Spleen (tissue), 7 donors: ENCODE data around the gene NCOA1.

Source experiments
- CTCF ChIP-seq, 11 experiments: fragments of 200-600 bp in 7 of 11; fragments of 450-650 bp in 4 of 11; sonication (generic) in 4 of 11; IDR thresholded peaks in 8 of 11; conservative IDR thresholded peaks in 3 of 11; 1 replicate in 7 of 11; 2 replicates in 4 of 11; pipeline versions ENCODE4 v1.4.0 to v1.8.0; 2016 to 2021; ENCODE audit warnings: antibody characterized with exemption in 11 of 11, inconsistent platforms in 4 of 11, mild to moderate bottlenecking in 1 of 11
- POLR2AphosphoS5 ChIP-seq, 3 donors: sonication (generic); formaldehyde crosslinking; IDR thresholded peaks; one replicate each; pipeline ENCODE4 v1.5.1; 2017; ENCODE audit warnings: antibody characterized with exemption in 3 of 3
- donor health status: DM: no; HTN: no; CAD: no; lungs with moderate emphysema.
- donor health status: DM: no; HTN: no; CAD: no.
- donor health status: DM: no; HTN: no; CAD: no.

DNA sequence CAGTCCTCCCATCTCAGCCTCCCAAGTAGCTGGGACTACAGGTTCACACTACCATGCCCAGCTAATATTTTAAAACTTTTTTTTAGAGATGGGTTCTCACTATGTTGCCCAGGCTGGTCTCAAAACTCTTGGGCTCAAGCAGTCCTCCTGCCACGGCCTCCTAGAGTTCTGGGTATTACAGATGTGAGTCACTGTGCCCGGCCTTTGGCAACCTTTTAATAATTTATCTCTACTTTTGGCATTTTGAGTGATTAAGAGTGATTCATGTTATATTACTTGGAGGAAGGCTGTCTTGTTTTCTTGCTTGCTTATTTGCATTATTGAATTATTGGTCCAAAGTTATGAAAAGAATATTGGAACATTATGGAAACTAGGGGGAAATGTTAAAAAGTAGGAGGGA is 24.3 kb downstream of the NCOA1 start:
- TF ChIP-seq CTCF (IDR thresholded peaks at IDR 0.05 in 8 of 11, conservative IDR thresholded peaks at IDR 0.05 in 3 of 11): no peak
- TF ChIP-seq POLR2AphosphoS5 (IDR thresholded peaks at IDR 0.05): no peak
